Gastroesophageal sphincter (tissue), 3 donors: ENCODE measurements around the gene FPR1.

ENCODE experiments used
- POLR2A ChIP-seq, 2 donors: fragments of 450-650 bp; IDR thresholded peaks; one replicate each; pipeline ENCODE4 v1.6.1; 2017; ENCODE audit warnings: antibody characterized with exemption in 2 of 2, mild to moderate bottlenecking in 2 of 2, moderate library complexity in 1 of 2
- TF ChIP-seq, protein P1 (sequence below), 4 experiments: fragments of 200-600 bp in 2 of 4; fragments of 450-650 bp in 2 of 4; sonication (generic) in 1 of 4; IDR thresholded peaks; one replicate each; pipeline ENCODE4 v1.5.1; 2017 to 2019; ENCODE audit warnings: antibody characterized with exemption in 4 of 4, mild to moderate bottlenecking in 2 of 4, moderate library complexity in 2 of 4

DNA sequence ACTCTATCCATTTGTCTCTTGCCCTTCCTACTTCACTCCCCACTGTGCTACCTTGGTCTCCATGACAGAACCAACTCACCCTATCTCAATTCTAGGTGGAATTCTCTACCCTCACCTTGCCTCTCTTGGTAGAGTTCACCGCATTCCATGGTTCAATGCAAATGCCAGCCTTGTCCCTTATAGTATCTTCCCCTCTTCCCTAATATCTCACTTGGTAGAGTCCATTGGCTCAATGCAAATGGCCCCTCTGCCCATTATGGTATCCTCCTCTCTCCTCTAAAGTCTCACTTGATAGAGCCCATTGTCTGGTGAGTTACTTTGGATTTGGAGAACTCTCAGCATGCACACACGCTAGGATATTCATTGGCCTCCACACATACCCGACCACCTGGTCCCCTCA lies 35.8 kb downstream of the FPR1 start:
- no peak for TF ChIP-seq POLR2A (IDR thresholded peaks at IDR 0.05)
- TF ChIP-seq, protein P1, sequence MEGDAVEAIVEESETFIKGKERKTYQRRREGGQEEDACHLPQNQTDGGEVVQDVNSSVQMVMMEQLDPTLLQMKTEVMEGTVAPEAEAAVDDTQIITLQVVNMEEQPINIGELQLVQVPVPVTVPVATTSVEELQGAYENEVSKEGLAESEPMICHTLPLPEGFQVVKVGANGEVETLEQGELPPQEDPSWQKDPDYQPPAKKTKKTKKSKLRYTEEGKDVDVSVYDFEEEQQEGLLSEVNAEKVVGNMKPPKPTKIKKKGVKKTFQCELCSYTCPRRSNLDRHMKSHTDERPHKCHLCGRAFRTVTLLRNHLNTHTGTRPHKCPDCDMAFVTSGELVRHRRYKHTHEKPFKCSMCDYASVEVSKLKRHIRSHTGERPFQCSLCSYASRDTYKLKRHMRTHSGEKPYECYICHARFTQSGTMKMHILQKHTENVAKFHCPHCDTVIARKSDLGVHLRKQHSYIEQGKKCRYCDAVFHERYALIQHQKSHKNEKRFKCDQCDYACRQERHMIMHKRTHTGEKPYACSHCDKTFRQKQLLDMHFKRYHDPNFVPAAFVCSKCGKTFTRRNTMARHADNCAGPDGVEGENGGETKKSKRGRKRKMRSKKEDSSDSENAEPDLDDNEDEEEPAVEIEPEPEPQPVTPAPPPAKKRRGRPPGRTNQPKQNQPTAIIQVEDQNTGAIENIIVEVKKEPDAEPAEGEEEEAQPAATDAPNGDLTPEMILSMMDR (IDR thresholded peaks at IDR 0.05), result no peak
